GM12892 (cell line): ENCODE data around the gene MTIF2.

Experiments used
- POLR2A ChIP-seq: IDR thresholded peaks from 2 replicates; pipeline ENCODE4 v1.6.1; 2011; ENCODE audit warnings: low read depth, low read length, control low read depth
- POLR2AphosphoS5 ChIP-seq: IDR thresholded peaks from 2 replicates; pipeline ENCODE4 v1.6.1; 2011; ENCODE audit warnings: low read depth, low read length, control low read depth

- no peak for TF ChIP-seq POLR2AphosphoS5
- no peak for TF ChIP-seq POLR2A
Measured at GRCh38 chr2:55301277-55301676, 32.2 kb upstream of the MTIF2 start.
